ENCODE measurements around the gene DPYSL5.

DPYSL5 gene

GRCh38 chr2:26894136-26894535 lies 46.2 kb downstream of the DPYSL5 start:
- no peaks in the 10 kb centered on the region for H3K9me3 Mint-ChIP-seq
- no peak overlapping the region for H3K4me3 Mint-ChIP-seq
- DNase-seq: no peak
- H3K27ac Mint-ChIP-seq: no peak overlapping the region
- H3K27me3 Mint-ChIP-seq: peaks cover 4 to 16% of the 10 kb centered on the region in 2 donors
- ATAC-seq (replicated peaks): no peak
- no peaks in the 10 kb centered on the region for H3K4me1 Mint-ChIP-seq
- no peaks in the 10 kb centered on the region for H3K36me3 Mint-ChIP-seq

GRCh38 chr2:26897807-26898479 lies 50.0 kb downstream of the DPYSL5 start:
- H3K4me1 Mint-ChIP-seq: no peaks in the 10 kb centered on the region
- H3K9me3 Mint-ChIP-seq: no peaks in the 10 kb centered on the region
- DNase-seq: no peak
- H3K27ac Mint-ChIP-seq: no peak overlapping the region
- H3K27me3 Mint-ChIP-seq: peaks cover 4 to 16% of the 10 kb centered on the region in 2 donors
- no peak overlapping the region for H3K4me3 Mint-ChIP-seq
- no peaks in the 10 kb centered on the region for H3K36me3 Mint-ChIP-seq
- no peak for ATAC-seq (replicated peaks)

- no peaks in the 10 kb centered on the region for H3K4me1 Mint-ChIP-seq
- peaks cover 4 to 16% of the 10 kb centered on the region in 2 donors for H3K27me3 Mint-ChIP-seq
- no peaks in the 10 kb centered on the region for H3K9me3 Mint-ChIP-seq
- no peaks in the 10 kb centered on the region for H3K36me3 Mint-ChIP-seq
- H3K4me3 Mint-ChIP-seq: no peak overlapping the region
- DNase-seq (no peak), ATAC-seq (replicated peaks) (no peak)
- no peak overlapping the region for H3K27ac Mint-ChIP-seq
Measured at GRCh38 chr2:26898480-26899078, 50.6 kb downstream of the DPYSL5 start.

GRCh38 chr2:26899500-26900164 lies 51.7 kb downstream of the DPYSL5 start:
- Mint-ChIP-seq H3K27me3 (peaks cover 4 to 16% of the 10 kb centered on the region in 2 donors), H3K36me3 (no peaks in the 10 kb centered on the region), H3K27ac (no peak overlapping the region), H3K4me1 (no peaks in the 10 kb centered on the region), H3K9me3 (no peaks in the 10 kb centered on the region), H3K4me3 (no peak overlapping the region)
- ATAC-seq (replicated peaks): no peak
- no peak for DNase-seq

- DNase-seq: no peak
- Mint-ChIP-seq H3K27me3 (peaks cover 4 to 16% of the 10 kb centered on the region in 2 donors), H3K4me3 (no peak overlapping the region), H3K27ac (no peak overlapping the region), H3K4me1 (no peaks in the 10 kb centered on the region), H3K9me3 (no peaks in the 10 kb centered on the region), H3K36me3 (no peaks in the 10 kb centered on the region)
- ATAC-seq (replicated peaks): no peak
Measured at GRCh38 chr2:26900831-26901321, 52.9 kb downstream of the DPYSL5 start.

- no peaks in the 10 kb centered on the region for H3K4me1 Mint-ChIP-seq
Measured at GRCh38 chr2:26901326-26902183, 53.6 kb downstream of the DPYSL5 start.

GRCh38 chr2:26903676-26904075 lies 55.7 kb downstream of the DPYSL5 start:
- Mint-ChIP-seq H3K27me3 (peaks cover 7% of the 10 kb centered on the region in 2 donors), H3K9me3 (no peaks in the 10 kb centered on the region), H3K27ac (no peak overlapping the region)

More at GRCh38 chr2:26901326-26902183, 53.6 kb downstream of the DPYSL5 start:
- Mint-ChIP-seq H3K4me3 (no peak overlapping the region), H3K27me3 (peaks cover 4 to 15% of the 10 kb centered on the region in 2 donors), H3K27ac (no peak overlapping the region), H3K36me3 (no peaks in the 10 kb centered on the region), H3K9me3 (no peaks in the 10 kb centered on the region)
- no peak for DNase-seq
- no peak for ATAC-seq (replicated peaks)

GRCh38 chr2:26904839-26905238 lies 56.9 kb downstream of the DPYSL5 start:
- H3K36me3 Mint-ChIP-seq: no peaks in the 10 kb centered on the region
- H3K4me1 Mint-ChIP-seq: no peaks in the 10 kb centered on the region
- H3K4me3 Mint-ChIP-seq: no peak overlapping the region
- no peak for ATAC-seq (replicated peaks)
- no peak overlapping the region for H3K27ac Mint-ChIP-seq
- no peak for DNase-seq
- H3K9me3 Mint-ChIP-seq: no peaks in the 10 kb centered on the region
- peaks cover 8 to 13% of the 10 kb centered on the region in 2 donors for H3K27me3 Mint-ChIP-seq

More at GRCh38 chr2:26903676-26904075, 55.7 kb downstream of the DPYSL5 start:
- no peaks in the 10 kb centered on the region for H3K4me1 Mint-ChIP-seq
- no peak for ATAC-seq (replicated peaks)
- no peak for DNase-seq
- no peak overlapping the region for H3K4me3 Mint-ChIP-seq
- no peaks in the 10 kb centered on the region for H3K36me3 Mint-ChIP-seq

GRCh38 chr2:26905341-26906198 lies 57.6 kb downstream of the DPYSL5 start:
- ATAC-seq (replicated peaks) (no peak), DNase-seq (no peak)
- Mint-ChIP-seq H3K4me1 (no peaks in the 10 kb centered on the region), H3K9me3 (no peaks in the 10 kb centered on the region), H3K36me3 (no peaks in the 10 kb centered on the region), H3K27me3 (peaks cover 14 to 17% of the 10 kb centered on the region in 2 donors), H3K4me3 (no peak overlapping the region), H3K27ac (no peak overlapping the region)

GRCh38 chr2:26907416-26907815 lies 59.5 kb downstream of the DPYSL5 start:
- no peaks in the 10 kb centered on the region for H3K36me3 Mint-ChIP-seq
- H3K27ac Mint-ChIP-seq: no peak overlapping the region
- H3K9me3 Mint-ChIP-seq: no peaks in the 10 kb centered on the region
- no peak overlapping the region for H3K4me3 Mint-ChIP-seq
- peaks cover 17 to 18% of the 10 kb centered on the region in 2 donors for H3K27me3 Mint-ChIP-seq
- H3K4me1 Mint-ChIP-seq: no peaks in the 10 kb centered on the region
- DNase-seq (no peak), ATAC-seq (replicated peaks) (no peak)

GRCh38 chr2:26910176-26910575 lies 62.2 kb downstream of the DPYSL5 start:
- H3K36me3 Mint-ChIP-seq: no peaks in the 10 kb centered on the region
- H3K27ac Mint-ChIP-seq: no peak overlapping the region
- H3K27me3 Mint-ChIP-seq: peaks cover 18 to 21% of the 10 kb centered on the region in 2 donors
- H3K9me3 Mint-ChIP-seq: no peaks in the 10 kb centered on the region
- no peaks in the 10 kb centered on the region for H3K4me1 Mint-ChIP-seq
- ATAC-seq (replicated peaks) (no peak), DNase-seq (no peak)
- no peak overlapping the region for H3K4me3 Mint-ChIP-seq

GRCh38 chr2:26911911-26912861 lies 64.3 kb downstream of the DPYSL5 start:
- ATAC-seq (replicated peaks) (no peak), DNase-seq (no peak)
- Mint-ChIP-seq H3K4me3 (no peak overlapping the region), H3K4me1 (no peaks in the 10 kb centered on the region), H3K36me3 (no peaks in the 10 kb centered on the region), H3K27me3 (peaks cover 18 to 20% of the 10 kb centered on the region in 2 donors), H3K9me3 (no peaks in the 10 kb centered on the region), H3K27ac (no peak overlapping the region)
